Stimulated activated naive CD8-positive, alpha-beta T cell treated with anti-CD3 and anti-CD28 coated beads, Interleukin-15, amount 100 ng/mL, for 72 hours (primary cell): Measurements from ENCODE around the gene SLC2A8.

Experiments
- ATAC-seq: fragments of 150-1000 bp; cut with Tn5 transposase; 2 replicates; pipeline ENCODE4 v1.10.0; 2021; ENCODE audit warnings: mild to moderate bottlenecking, moderate library complexity
- DNase-seq, 2 donors: peaks; one replicate each; pipeline ENCODE4 v3.0.0; 2021 to 2022
- H3K27ac Mint-ChIP-seq, 2 donors: one replicate each; pipeline ENCODE4 v1.8.0; 2022; ENCODE audit warnings: mild to moderate bottlenecking in 2 of 2, mixed read lengths in 2 of 2, moderate library complexity in 2 of 2
- H3K27me3 Mint-ChIP-seq: one replicate; pipeline ENCODE4 v1.8.0; 2022; ENCODE audit warnings: mixed read lengths
- H3K4me1 Mint-ChIP-seq: one replicate; pipeline ENCODE4 v1.8.0; 2022; ENCODE audit warnings: mild to moderate bottlenecking, mixed read lengths
- H3K4me3 Mint-ChIP-seq, 2 donors: one replicate each; pipeline ENCODE4 v1.8.0; 2022; ENCODE audit warnings: mild to moderate bottlenecking in 2 of 2, mixed read lengths in 2 of 2, moderate library complexity in 1 of 2
- H3K9me3 Mint-ChIP-seq, 2 donors: one replicate each; pipeline ENCODE4 v1.8.0; 2022; ENCODE audit warnings: mixed read lengths in 2 of 2

SLC2A8 gene

GRCh38 chr9:127450830-127451607 lies 54.0 kb downstream of the SLC2A8 start, which contains the start of the genes LRSAM1 and RPL12:
LRSAM1 (plus strand) TSS chr9:127451510; CDS start chr9:127454528, 3,018 bp downstream.
RPL12 (minus strand) TSS chr9:127451406; CDS start chr9:127451317, 89 bp downstream.
- Mint-ChIP-seq H3K4me1 (peaks cover 71% of the 10 kb centered on the region), H3K4me3 (peak within 1 kb of the TSS; percentile 93 to 95)
- ATAC-seq, result peak; percentile 79

GRCh38 chr9:127451608-127451857 lies 54.6 kb downstream of the SLC2A8 start:
- H3K4me3 Mint-ChIP-seq, result peak overlapping the region; percentile 93 to 95
- H3K27ac Mint-ChIP-seq, result peak overlapping the region; percentile 99
- peak; percentile 2 for ATAC-seq
- no peaks in the 10 kb centered on the region for H3K9me3 Mint-ChIP-seq
- no peak for DNase-seq
- H3K4me1 Mint-ChIP-seq, result peaks cover 66% of the 10 kb centered on the region
- no peaks in the 10 kb centered on the region for H3K27me3 Mint-ChIP-seq

More at GRCh38 chr9:127450830-127451607, 54.0 kb downstream of the SLC2A8 start, which contains the start of the genes LRSAM1 and RPL12:
- DNase-seq, result peak; percentile 98 to 99
- Mint-ChIP-seq H3K27ac (peak within 1 kb of the TSS; percentile 99), H3K9me3 (no peaks in the 10 kb centered on the region), H3K27me3 (no peaks in the 10 kb centered on the region)

GRCh38 chr9:127451858-127452656 lies 55.1 kb downstream of the SLC2A8 start:
- H3K27ac Mint-ChIP-seq, result peak overlapping the region; percentile 99
- peaks cover 60% of the 10 kb centered on the region for H3K4me1 Mint-ChIP-seq
- H3K9me3 Mint-ChIP-seq, result no peaks in the 10 kb centered on the region
- H3K4me3 Mint-ChIP-seq, result peak overlapping the region; percentile 93 to 95
- no peaks in the 10 kb centered on the region for H3K27me3 Mint-ChIP-seq
- DNase-seq, result peak; percentile 44 to 66
- ATAC-seq, result peak; percentile 41

GRCh38 chr9:127452691-127453090 lies 55.7 kb downstream of the SLC2A8 start:
- Mint-ChIP-seq H3K4me1 (peaks cover 54% of the 10 kb centered on the region), H3K4me3 (peak overlapping the region; percentile 93 to 95), H3K9me3 (no peaks in the 10 kb centered on the region), H3K27ac (no peak overlapping the region), H3K27me3 (no peaks in the 10 kb centered on the region)
- ATAC-seq (no peak), DNase-seq (no peak)

- H3K9me3 Mint-ChIP-seq, result no peaks in the 10 kb centered on the region
- no peak overlapping the region for H3K4me3 Mint-ChIP-seq
- no peak overlapping the region for H3K27ac Mint-ChIP-seq
- no peaks in the 10 kb centered on the region for H3K27me3 Mint-ChIP-seq
- H3K4me1 Mint-ChIP-seq, result peaks cover 26% of the 10 kb centered on the region
- DNase-seq (no peak), ATAC-seq (no peak)
These were observed 58.5 kb downstream of the SLC2A8 start for GRCh38 chr9:127455324-127455992.

- Mint-ChIP-seq H3K9me3 (no peaks in the 10 kb centered on the region), H3K4me3 (no peak overlapping the region), H3K4me1 (peaks cover 19% of the 10 kb centered on the region), H3K27ac (peak overlapping the region in 1 of 2 donors; percentile 75), H3K27me3 (no peaks in the 10 kb centered on the region)
- DNase-seq (no peak), ATAC-seq (no peak)
These were observed 60.4 kb downstream of the SLC2A8 start for GRCh38 chr9:127457191-127457878.
